Esophagus muscularis mucosa (tissue), 4 donors: Measurements from ENCODE around the gene MRPL28. TPM values are rescaled to one million over a fixed set of nuclear protein-coding genes. Genes with fewer than 3 reads are reported as not detected.

Source experiments
- DNase-seq: peaks from one replicate; pipeline ENCODE4 v3.0.0-alpha.2; 2017; ENCODE audit errors: extremely low spot score
- H3K27ac ChIP-seq, 4 donors: fragments of 200-600 bp; sonication (generic); replicated peaks in 1 of 4; 1 replicate in 3 of 4; 2 replicates in 1 of 4; pipeline ENCODE4 v1.5.1; 2016 to 2019; ENCODE audit warnings: mild to moderate bottlenecking in 1 of 4
- H3K27me3 ChIP-seq, 4 donors: fragments of 200-600 bp; sonication (generic); one replicate each; pipeline versions ENCODE4 v1.5.1 to v1.6.0; 2016 to 2019
- H3K36me3 ChIP-seq, 4 donors: fragments of 200-600 bp; sonication (generic); one replicate each; pipeline ENCODE4 v1.5.1; 2016 to 2019
- H3K4me1 ChIP-seq, 4 donors: fragments of 200-600 bp; sonication (generic); one replicate each; pipeline ENCODE4 v1.5.1; 2016 to 2019
- H3K4me3 ChIP-seq, 4 donors: fragments of 200-600 bp; sonication (generic); 1 replicate in 2 of 4; 2 replicates in 2 of 4; pipeline ENCODE4 v1.5.1; 2016 to 2019; ENCODE audit warnings: mild to moderate bottlenecking in 4 of 4, moderate library complexity in 1 of 4
- H3K9me3 ChIP-seq, 4 donors: fragments of 200-600 bp; sonication (generic); 1 replicate in 3 of 4; 2 replicates in 1 of 4; pipeline ENCODE4 v1.5.1; 2016 to 2019
- EP300 ChIP-seq: sonication (generic); formaldehyde crosslinking; IDR thresholded peaks from one replicate; pipeline ENCODE4 v1.6.1; 2017; ENCODE audit warnings: antibody characterized with exemption
- POLR2A ChIP-seq: fragments of 450-650 bp; IDR thresholded peaks from one replicate; pipeline ENCODE4 v1.6.1; 2017; ENCODE audit warnings: antibody characterized with exemption, moderate library complexity, mild to moderate bottlenecking, low read depth
- POLR2AphosphoS5 ChIP-seq, 2 donors: sonication (generic); formaldehyde crosslinking; IDR thresholded peaks; one replicate each; pipeline ENCODE4 v1.6.1; 2017; ENCODE audit warnings: antibody characterized with exemption in 2 of 2
- WGBS: methylation state at CpG from one replicate; pipeline ENCODE4 v1.1.5; 2018; 5-methylcytosine and 5-hydroxymethylcytosine counted together
- intact Hi-C: fragments of 100-400 bp; cut with DNase I; formaldehyde crosslinking; loops from one replicate; pipeline ENCODE4 v1.15.1; 2023
- total RNA-seq, 4 donors: library from RNA; depleted of rRNA; stranded (reverse); fragments of >200 nt; gene quantifications; one replicate each; pipeline versions ENCODE4 v1.1.0 to v1.2.1, GENCODE V29; 2016
- TF ChIP-seq, protein P1 (sequence below), 3 experiments: fragments of 200-600 bp in 2 of 3; fragments of 450-650 bp in 1 of 3; sonication (generic) in 2 of 3; IDR thresholded peaks; one replicate each; pipeline ENCODE4 v1.5.1; 2017 to 2019; ENCODE audit warnings: antibody characterized with exemption in 3 of 3, mild to moderate bottlenecking in 2 of 3, moderate library complexity in 1 of 3

The MRPL28 gene
- total RNA-seq, 4 donors from 2014 or later: 53.6 to 93.8 (median 69.5) TPM

GRCh38 chr16:369275-369865 lies 968 bp downstream of the MRPL28 start:
- TF ChIP-seq, protein P1, sequence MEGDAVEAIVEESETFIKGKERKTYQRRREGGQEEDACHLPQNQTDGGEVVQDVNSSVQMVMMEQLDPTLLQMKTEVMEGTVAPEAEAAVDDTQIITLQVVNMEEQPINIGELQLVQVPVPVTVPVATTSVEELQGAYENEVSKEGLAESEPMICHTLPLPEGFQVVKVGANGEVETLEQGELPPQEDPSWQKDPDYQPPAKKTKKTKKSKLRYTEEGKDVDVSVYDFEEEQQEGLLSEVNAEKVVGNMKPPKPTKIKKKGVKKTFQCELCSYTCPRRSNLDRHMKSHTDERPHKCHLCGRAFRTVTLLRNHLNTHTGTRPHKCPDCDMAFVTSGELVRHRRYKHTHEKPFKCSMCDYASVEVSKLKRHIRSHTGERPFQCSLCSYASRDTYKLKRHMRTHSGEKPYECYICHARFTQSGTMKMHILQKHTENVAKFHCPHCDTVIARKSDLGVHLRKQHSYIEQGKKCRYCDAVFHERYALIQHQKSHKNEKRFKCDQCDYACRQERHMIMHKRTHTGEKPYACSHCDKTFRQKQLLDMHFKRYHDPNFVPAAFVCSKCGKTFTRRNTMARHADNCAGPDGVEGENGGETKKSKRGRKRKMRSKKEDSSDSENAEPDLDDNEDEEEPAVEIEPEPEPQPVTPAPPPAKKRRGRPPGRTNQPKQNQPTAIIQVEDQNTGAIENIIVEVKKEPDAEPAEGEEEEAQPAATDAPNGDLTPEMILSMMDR (IDR thresholded peaks at IDR 0.05): no peak
- TF ChIP-seq POLR2AphosphoS5 (IDR thresholded peaks at IDR 0.05): no peak
- Histone ChIP-seq H3K4me3 (peak overlapping the region in 3 of 4 donors; percentile 56 to 62 (median 57)), H3K27me3 (peaks cover 0 to 7% (median 0%) of the 10 kb centered on the region in 4 donors), H3K9me3 (no peaks in the 10 kb centered on the region), H3K4me1 (peaks cover 14 to 26% (median 23%) of the 10 kb centered on the region in 4 donors), H3K27ac (no peak overlapping the region), H3K36me3 (peaks cover 36 to 66% (median 62%) of the 10 kb centered on the region in 4 donors)
- DNase-seq: no peak
- WGBS: 86% methylated on average over 16 of the region's 20 CpGs
- intact Hi-C loops: no loop called here

- Histone ChIP-seq H3K36me3 (peaks cover 29 to 58% (median 55%) of the 10 kb centered on the region in 4 donors), H3K9me3 (no peaks in the 10 kb centered on the region), H3K27ac (no peak overlapping the region), H3K4me3 (no peak overlapping the region), H3K27me3 (peaks cover 0 to 15% (median 0%) of the 10 kb centered on the region in 4 donors), H3K4me1 (peaks cover 14 to 26% (median 23%) of the 10 kb centered on the region in 4 donors)
- DNase-seq: no peak
- intact Hi-C loops: no loop called here
- TF ChIP-seq, protein P1 (IDR thresholded peaks at IDR 0.05): no peak
- TF ChIP-seq POLR2AphosphoS5 (IDR thresholded peaks at IDR 0.05) (no peak), POLR2A (no peak)
- WGBS: 91% methylated on average over 18 of the region's 29 CpGs
These were observed 1.8 kb downstream of the MRPL28 start for GRCh38 chr16:368388-369158.

DNA sequence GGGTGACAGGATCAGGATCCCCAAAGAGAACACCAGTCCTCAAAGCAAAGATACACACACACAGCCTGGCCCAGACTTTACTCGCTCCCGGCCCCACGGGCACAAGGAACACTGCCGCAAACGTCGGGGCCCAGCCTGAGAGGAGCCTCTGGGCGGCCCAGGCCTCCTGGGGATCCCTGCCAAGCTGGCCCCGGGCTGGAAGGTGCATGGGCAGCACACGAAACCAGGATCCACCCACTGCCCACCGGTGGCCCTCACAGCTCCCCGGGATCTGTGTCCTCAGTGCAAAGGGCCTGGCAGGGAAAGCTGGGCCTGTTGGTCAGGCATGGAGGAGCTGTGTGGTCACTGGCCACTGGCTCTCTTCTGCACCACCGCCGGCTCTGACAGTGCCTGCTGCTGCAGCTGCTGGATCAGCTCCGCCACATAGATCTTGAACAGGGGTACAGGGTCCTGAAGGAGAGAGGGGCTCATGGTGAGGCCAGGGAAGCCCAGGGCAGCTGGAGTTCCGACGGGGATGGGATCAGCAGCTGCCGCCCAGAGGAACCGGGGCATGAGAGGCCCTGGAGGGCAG lies 2.9 kb downstream of the MRPL28 start:
- Histone ChIP-seq H3K9me3 (no peaks in the 10 kb centered on the region), H3K36me3 (peaks cover 29 to 46% (median 44%) of the 10 kb centered on the region in 4 donors), H3K27ac (no peak overlapping the region), H3K4me3 (no peak overlapping the region), H3K27me3 (peaks cover 0 to 26% (median 0%) of the 10 kb centered on the region in 4 donors), H3K4me1 (peaks cover 14 to 27% (median 24%) of the 10 kb centered on the region in 4 donors)
- intact Hi-C loops: no loop called here
- no peak for DNase-seq
- WGBS: 85% methylated on average over 9 of the region's 18 CpGs
- no peak for TF ChIP-seq EP300
- TF ChIP-seq, protein P1 (IDR thresholded peaks at IDR 0.05): no peak
- no peak for TF ChIP-seq POLR2AphosphoS5 (IDR thresholded peaks at IDR 0.05)
- TF ChIP-seq POLR2A: no peak

GRCh38 chr16:366476-366875 lies 3.9 kb downstream of the MRPL28 start:
- intact Hi-C loops: no loop called here
- Histone ChIP-seq H3K27me3 (peaks cover 0 to 34% (median 0%) of the 10 kb centered on the region in 4 donors), H3K4me1 (peaks cover 14 to 32% (median 25%) of the 10 kb centered on the region in 4 donors), H3K4me3 (no peak overlapping the region), H3K9me3 (no peaks in the 10 kb centered on the region), H3K36me3 (peaks cover 25 to 37% (median 35%) of the 10 kb centered on the region in 4 donors), H3K27ac (no peak overlapping the region)
- no peak for DNase-seq
- WGBS: 87% methylated on average over 9 of the region's 10 CpGs
- TF ChIP-seq POLR2AphosphoS5 (IDR thresholded peaks at IDR 0.05): no peak
- TF ChIP-seq POLR2A: no peak
- no peak for TF ChIP-seq EP300
- TF ChIP-seq, protein P1 (IDR thresholded peaks at IDR 0.05): no peak
